ENCODE data around the gene CDC37.

- no peak for TF ChIP-seq POLR2AphosphoS5 (IDR thresholded peaks at IDR 0.05)
- no peak for TF ChIP-seq POLR2A (IDR thresholded peaks at IDR 0.05)
- no peak for TF ChIP-seq CTCF (IDR thresholded peaks at IDR 0.05)
- no peak for TF ChIP-seq EP300 (IDR thresholded peaks at IDR 0.05)
Measured at GRCh38 chr19:10365518-10365917, 37.8 kb downstream of the CDC37 start.

Measured in stomach (tissue), 4 donors.